ENCODE results near the gene DNAJC5. TPM values are rescaled to one million over a fixed set of nuclear protein-coding genes. Genes with fewer than 3 reads are reported as not detected.
A peak's percentile ranks its signal among the peaks of the same experiment; 100 is the strongest.

Gene DNAJC5
- total and polyA plus RNA-seq, 9 of the 15 experiments (the other 6 are each of a cell fraction or from before 2014, with no cell fraction given) = 0.95 to 42.8 (median 23.4) TPM

GRCh38 chr20:63933646-63934045 lies 38.7 kb downstream of the DNAJC5 start:
- in situ Hi-C loops (cut with MboI) = no loop called here

DNA sequence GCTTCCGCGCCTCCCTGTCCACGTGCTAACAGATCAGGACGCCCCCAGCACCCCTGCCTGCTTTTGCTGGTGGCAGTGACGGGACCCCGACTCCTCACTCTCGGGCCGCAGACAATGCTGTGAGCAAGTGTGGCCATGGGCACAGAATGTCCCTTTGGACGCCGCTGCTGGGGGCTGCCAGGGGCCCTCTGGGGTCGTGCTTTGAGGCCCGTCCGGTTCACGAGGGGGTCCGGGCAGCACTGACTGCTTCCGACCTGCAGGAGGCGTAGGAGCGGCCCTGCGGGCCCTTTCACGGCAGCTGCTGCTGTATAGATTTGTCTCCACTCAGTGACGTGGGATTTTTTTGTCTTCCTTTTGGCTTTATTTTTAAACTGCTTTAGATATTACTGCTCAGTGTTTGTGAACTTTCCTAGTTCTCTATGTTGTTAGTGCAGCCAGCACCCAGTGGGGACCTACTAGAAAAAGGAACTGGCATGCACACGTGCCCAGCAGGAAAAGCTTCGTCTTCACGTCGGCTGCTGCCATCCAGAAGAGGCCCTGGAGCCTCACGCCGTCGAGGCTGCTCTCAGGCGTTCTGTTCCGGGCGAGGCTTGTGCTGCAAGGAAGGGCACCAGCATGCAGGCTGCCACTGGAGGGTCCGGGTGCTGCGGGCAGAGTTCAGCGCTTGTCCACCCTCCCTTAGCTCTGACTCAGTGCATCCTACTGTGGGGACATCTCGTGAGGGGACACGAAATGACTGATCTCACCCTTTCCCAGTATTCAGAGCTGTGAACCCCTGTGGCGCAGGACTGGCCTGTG lies 39.5 kb downstream of the DNAJC5 start:
- intact Hi-C loops (cut with micrococcal nuclease) = no loop called here
- peaks cover 0 to 39% of the 10 kb centered on the region in 2 experiments; a peak in 2 of 5 replicates for H3K4me1 ChIP-seq (replicated peaks in 1 of 2; ENCODE audit: control insufficient read depth in 2 of 2, insufficient read depth in 2 of 2, low read length in 2 of 2)
- H3K9me1 ChIP-seq (ENCODE audit: control insufficient read depth, insufficient read depth, low read length) = no peaks in the 10 kb centered on the region
- no peak overlapping the region for H3K9ac ChIP-seq (ENCODE audit: insufficient read depth in 1 of 2, low read depth in 2 of 2, low read length in 2 of 2)
- no peak overlapping the region for H2AFZ ChIP-seq (ENCODE audit: low read depth, low read length)
- no peaks in the 10 kb centered on the region; the same call in 1 of the 2 replicates for H3K9me3 ChIP-seq (replicated peaks; ENCODE audit: control insufficient read depth, insufficient read depth, low read depth, low read length)
- peaks cover 4% of the 10 kb centered on the region; the same call in 1 of the 2 replicates for H4K20me1 ChIP-seq (replicated peaks; ENCODE audit: control insufficient read depth, insufficient read depth, low read length)
- peaks cover 5% of the 10 kb centered on the region for H3K79me2 ChIP-seq (ENCODE audit: control insufficient read depth, insufficient read depth, low read length)
- no peaks in the 10 kb centered on the region for H3K27me3 ChIP-seq (ENCODE audit: control insufficient read depth in 2 of 2, insufficient read depth in 2 of 2, low read length in 2 of 2)
- ChIA-PET POLR2A (interaction anchor here (0.6 kb wide), 3 partner anchors 25 to 193 kb away, joined by 3 read pairs; no protein-coding TSS in a partner anchor), CTCF (ENCODE audit: low intra/inter-chr PET ratio) (no interaction called here)
- DNase-seq (ENCODE audit: extremely low read depth in 1 of 4, low spot score in 3 of 4) (peak in 1 of 4 experiments; percentile 36), ATAC-seq (peak; percentile 68; the same call in 2 of the 3 replicates), FAIRE-seq (no peak)
- H3K36me3 ChIP-seq (ENCODE audit: control insufficient read depth, insufficient read depth, low read length) = peaks cover 82% of the 10 kb centered on the region; the same call in 2 of the 3 replicates
- H3K4me2 ChIP-seq (ENCODE audit: insufficient read depth, low read length) = no peak overlapping the region
- H3K27ac ChIP-seq (ENCODE audit: extremely low read depth, low read depth, low read length) = no peak overlapping the region
- H3K4me3 ChIP-seq = no peak overlapping the region
- in situ Hi-C loops (cut with MboI) = no loop called here
- no TSS peak for BruUV-seq (replicated peaks)
- WGBS (ENCODE audit: insufficient coverage, low coverage, missing lambda C conversion rate) = 94% methylated on average over 37 of the region's 37 CpGs
- TF ChIP-seq ZBTB7A (IDR thresholded peaks at IDR 0.05; ENCODE audit: borderline replicate concordance, control insufficient read depth, low read depth, low read length) (peak; percentile 30; the same call in 1 of the 2 replicates), CTCF (IDR thresholded peaks at IDR 0.05 in 2 of 3, conservative IDR thresholded peaks at IDR 0.05 in 1 of 3; ENCODE audit: insufficient read depth in 2 of 3, low read depth in 1 of 3, low read length in 3 of 3) (peak; percentile 33 to 49 (median 44); a peak in 4 of 6 replicates), NR2F6 (CRISPR knock-in tag; IDR thresholded peaks at IDR 0.05) (no peak), RBM22 (IDR thresholded peaks at IDR 0.05; ENCODE audit: low read depth, low read length, poor library complexity, severe bottlenecking) (peak; percentile 29), POLR2G (IDR thresholded peaks at IDR 0.05; ENCODE audit: low read depth, low read length) (peak; percentile 44; the same call in 1 of the 2 replicates)

More at GRCh38 chr20:63933646-63934045, 38.7 kb downstream of the DNAJC5 start:
- Histone ChIP-seq H3K27me3 (ENCODE audit: control insufficient read depth in 2 of 2, insufficient read depth in 2 of 2, low read length in 2 of 2) (no peaks in the 10 kb centered on the region), H3K9me1 (ENCODE audit: control insufficient read depth, insufficient read depth, low read length) (no peaks in the 10 kb centered on the region), H4K20me1 (replicated peaks; ENCODE audit: control insufficient read depth, insufficient read depth, low read length) (peaks cover 4% of the 10 kb centered on the region; the same call in 1 of the 2 replicates), H3K79me2 (ENCODE audit: control insufficient read depth, insufficient read depth, low read length) (peaks cover under 1% of the 10 kb centered on the region), H3K27ac (ENCODE audit: extremely low read depth, low read depth, low read length) (no peak overlapping the region), H3K4me1 (replicated peaks in 1 of 2; ENCODE audit: control insufficient read depth in 2 of 2, insufficient read depth in 2 of 2, low read length in 2 of 2) (peaks cover 0 to 32% of the 10 kb centered on the region in 2 experiments; a peak in 2 of 5 replicates), H3K9ac (ENCODE audit: insufficient read depth in 1 of 2, low read depth in 2 of 2, low read length in 2 of 2) (0 out of 4 replicates have a peak overlapping the region, but pooled peaks of 1 of the 2 experiments have one; percentile 28), H3K4me3 (no peak overlapping the region), H2AFZ (ENCODE audit: low read depth, low read length) (no peak overlapping the region), H3K9me3 (replicated peaks; ENCODE audit: control insufficient read depth, insufficient read depth, low read depth, low read length) (no peaks in the 10 kb centered on the region), H3K36me3 (ENCODE audit: control insufficient read depth, insufficient read depth, low read length) (peaks cover 81% of the 10 kb centered on the region; the same call in 2 of the 3 replicates), H3K4me2 (ENCODE audit: insufficient read depth, low read length) (no peak overlapping the region)
- CTCF ChIA-PET (ENCODE audit: low intra/inter-chr PET ratio) = no interaction called here
- ATAC-seq = no peak
- WGBS (ENCODE audit: insufficient coverage, low coverage, missing lambda C conversion rate) = 93% methylated on average over 5 of the region's 5 CpGs
- TF ChIP-seq POLR2AphosphoS5 (IDR thresholded peaks at IDR 0.05; ENCODE audit: control insufficient read depth, insufficient read depth, low read depth, low read length) (0 out of 2 replicates have a peak, but pooled peaks have one; percentile 3), HNRNPLL (IDR thresholded peaks at IDR 0.05; ENCODE audit: low read depth, low read length, poor library complexity, severe bottlenecking) (no peak)
- intact Hi-C loops (cut with micrococcal nuclease) = no loop called here
- TSS peak; percentile 24 for BruUV-seq (replicated peaks)
- POLR2A ChIA-PET = interaction anchor here (0.6 to 1.4 kb wide), 3 partner anchors 9 to 306 kb away, joined by 3 read pairs; no protein-coding TSS in a partner anchor
- DNase-seq (ENCODE audit: extremely low read depth in 1 of 4, low spot score in 3 of 4) = no peak
- FAIRE-seq = no peak
